Head of caudate nucleus (tissue), 42 donors: ENCODE measurements around the gene DUSP15.
A peak's percentile ranks its signal among the peaks of the same experiment; 100 is the strongest.
"Not testable (repeated sequence)": the region's sequence is repeated elsewhere in the genome, so short reads cannot be mapped to it uniquely, and the experiment has no call there.

Experiments used
- DNase-seq, 42 donors: peaks; one replicate each; pipeline versions ENCODE4 v3.0.0 to v3.0.0-alpha.2; 2020 to 2021; ENCODE audit warnings: mixed read lengths in 7 of 42
- intact Hi-C: fragments of 100-400 bp; cut with DNase I; formaldehyde crosslinking; loops from one replicate; pipeline ENCODE4 v1.15.0; 2022

DUSP15 gene

GRCh38 chr20:31830406-31830981 is 39.8 kb downstream of the DUSP15 start:
- DNase-seq, result no peak
- intact Hi-C loops, result no loop called here

GRCh38 chr20:31829731-31830130 is 40.6 kb downstream of the DUSP15 start:
- intact Hi-C loops, result loop anchor here (10.0 kb wide), 1 partner anchor 265 kb away; no protein-coding TSS in a partner anchor
- no peak for DNase-seq

- not testable (repeated sequence) for DNase-seq
- intact Hi-C loops, result loop anchor here (10.0 kb wide), 1 partner anchor 267 kb away; no protein-coding TSS in a partner anchor
Observed at GRCh38 chr20:31828016-31828415, 42.3 kb downstream of the DUSP15 start.

- intact Hi-C loops, result loop anchor here (10.0 kb wide), 1 partner anchor 268 kb away; no protein-coding TSS in a partner anchor
Observed at GRCh38 chr20:31827059-31827458, 43.3 kb downstream of the DUSP15 start.

GRCh38 chr20:31826074-31826473 is 44.3 kb downstream of the DUSP15 start:
- no peak for DNase-seq
- intact Hi-C loops, result loop anchor here (10.0 kb wide), 1 partner anchor 269 kb away; no protein-coding TSS in a partner anchor

More at GRCh38 chr20:31827059-31827458, 43.3 kb downstream of the DUSP15 start:
- no peak for DNase-seq

- DNase-seq, result no peak
- intact Hi-C loops, result loop anchor here (5.0 to 10.0 kb wide), 2 partner anchors 208 to 270 kb away; no protein-coding TSS in a partner anchor
Observed at GRCh38 chr20:31824554-31825313, 45.6 kb downstream of the DUSP15 start.

GRCh38 chr20:31824125-31824485 is 46.2 kb downstream of the DUSP15 start:
- intact Hi-C loops, result loop anchor here (5.0 to 10.0 kb wide), 2 partner anchors 208 to 271 kb away; no protein-coding TSS in a partner anchor
- DNase-seq, result no peak

- intact Hi-C loops, result loop anchor here (5.0 to 10.0 kb wide), 2 partner anchors 209 to 271 kb away; no protein-coding TSS in a partner anchor
- DNase-seq, result no peak
Observed at GRCh38 chr20:31823360-31824124, 46.8 kb downstream of the DUSP15 start.

GRCh38 chr20:31822421-31823330 is 47.7 kb downstream of the DUSP15 start:
- intact Hi-C loops, result loop anchor here (5.0 to 10.0 kb wide), 2 partner anchors 210 to 272 kb away; no protein-coding TSS in a partner anchor
- peak; percentile 52 to 92 (median 80) for DNase-seq

- DNase-seq, result no peak
- intact Hi-C loops, result loop anchor here (5.0 to 10.0 kb wide), 2 partner anchors 211 to 273 kb away; no protein-coding TSS in a partner anchor
Observed at GRCh38 chr20:31821427-31821826, 48.9 kb downstream of the DUSP15 start.

- intact Hi-C loops, result loop anchor here (5.0 to 10.0 kb wide), 2 partner anchors 212 to 275 kb away; no protein-coding TSS in a partner anchor
- no peak for DNase-seq
Observed at GRCh38 chr20:31820228-31820627, 50.1 kb downstream of the DUSP15 start.

GRCh38 chr20:31819083-31819784 is 51.1 kb downstream of the DUSP15 start, which contains the start of gene MYLK2:
Gene MYLK2, plus strand, starts transcription at chr20:31819356. Its CDS starts 225 bp downstream, at chr20:31819581.
- intact Hi-C loops, result no loop called here
- DNase-seq, result no peak

- intact Hi-C loops, result no loop called here
- peak in 1 of 42 donors; percentile 14 for DNase-seq
Observed at GRCh38 chr20:31818376-31818908, 51.9 kb downstream of the DUSP15 start.

- intact Hi-C loops, result no loop called here
- peak in 2 of 42 donors; percentile 15 to 23 for DNase-seq
Observed at GRCh38 chr20:31817461-31817860, 52.9 kb downstream of the DUSP15 start.

GRCh38 chr20:31816221-31816620 is 54.1 kb downstream of the DUSP15 start:
- no peak for DNase-seq
- intact Hi-C loops, result no loop called here

GRCh38 chr20:31815408-31816188 is 54.7 kb downstream of the DUSP15 start:
- DNase-seq, result peak in 2 of 42 donors; percentile 12 to 42
- intact Hi-C loops, result no loop called here
